ENCODE data around the gene FAM153A. TPM values are rescaled to one million over a fixed set of nuclear protein-coding genes. Genes with fewer than 3 reads are reported as not detected.

The FAM153A gene
- total and polyA plus RNA-seq, 8 donors: 1.4 to 7.5 (median 4.3) TPM

Other genes starting within 250 kb of the FAM153A start
- gene FAM193B, start 228.3 kb downstream of the FAM153A start, total RNA-seq: 10 to 100 TPM; 30.1 to 79.7 (median 41.8) TPM
- 100 to 1,000 TPM; 399 to 519 TPM for gene FAM193B, start 228.3 kb downstream of the FAM153A start, polyA plus RNA-seq
- gene TMED9, start 190.7 kb downstream of the FAM153A start, total RNA-seq: 100 to 1,000 TPM in 5 of 6 donors, 10 to 100 TPM in 1; 99.1 to 167 (median 124) TPM
- gene TMED9, start 190.7 kb downstream of the FAM153A start, polyA plus RNA-seq: 100 to 1,000 TPM; 105 to 113 TPM
- gene B4GALT7, start 182.8 kb downstream of the FAM153A start, total RNA-seq: 10 to 100 TPM; 12.6 to 20.3 (median 15.8) TPM
- gene B4GALT7, start 182.8 kb downstream of the FAM153A start, polyA plus RNA-seq: 10 to 100 TPM; 44.6 to 51.0 TPM
- gene PROP1, start 213.3 kb upstream of the FAM153A start, total RNA-seq: not detected
- not detected for gene PROP1, start 213.3 kb upstream of the FAM153A start, polyA plus RNA-seq

Measured in pancreas (tissue), 8 donors.